H1 (cell line): ENCODE results near the gene SYNPO2L. TPM values are rescaled to one million over a fixed set of nuclear protein-coding genes. Genes with fewer than 3 reads are reported as not detected.

Experiments
- CTCF ChIA-PET: fragments of 300-600 bp; sonication (Branson Sonifier 250); formaldehyde crosslinking; loops from one replicate; lab custom pipeline; 2021; ENCODE audit not compliant: partially characterized antibody; lab: Charles Lee
- POLR2A ChIA-PET: fragments of 300-600 bp; sonication (Branson Sonifier 250); formaldehyde crosslinking; loops from one replicate; lab custom pipeline; 2021; ENCODE audit warnings: inconsistent platforms; ENCODE audit not compliant: partially characterized antibody; lab: Charles Lee
- DNase-seq, 2 experiments: peaks; one replicate each; pipeline versions ENCODE4 v3.0.0 to v3.0.0-alpha.2; 2010 to 2022; ENCODE audit warnings: low spot score in 2 of 2, low read depth in 1 of 2, mixed read lengths in 1 of 2
- FAIRE-seq: peaks from 2 replicates; lab custom pipeline; 2011; peaks lifted over from hg19 to GRCh38; lab: Jason Lieb, UNC
- H2AFZ ChIP-seq: 2 replicates; pipeline ENCODE4 v1.8.1; 2012; ENCODE audit warnings: low read length, inconsistent platforms
- H2AK5ac ChIP-seq: 2 replicates; pipeline ENCODE4 v1.6.1; 2013; ENCODE audit warnings: low read depth, low read length
- H2BK120ac ChIP-seq: replicated peaks from 2 replicates; pipeline ENCODE3; 2013; ENCODE audit warnings: low read depth, low read length, inconsistent platforms
- H2BK12ac ChIP-seq: 2 replicates; pipeline ENCODE4 v1.6.1; 2013; ENCODE audit warnings: low read depth, low read length
- H2BK15ac ChIP-seq: 2 replicates; pipeline ENCODE4 v1.6.1; 2013; ENCODE audit warnings: low read length
- H2BK20ac ChIP-seq: 2 replicates; pipeline ENCODE4 v1.6.1; 2013; ENCODE audit warnings: low read length
- H2BK5ac ChIP-seq: 2 replicates; pipeline ENCODE4 v1.6.1; 2013; ENCODE audit warnings: low read depth, low read length
- H3K14ac ChIP-seq: 2 replicates; pipeline ENCODE4 v1.6.1; 2013; ENCODE audit warnings: inconsistent platforms; ENCODE audit not compliant: insufficient read length
- H3K18ac ChIP-seq: 2 replicates; pipeline ENCODE4 v1.6.1; 2013; ENCODE audit warnings: low read length; ENCODE audit errors: extremely low read depth
- H3K23ac ChIP-seq: 2 replicates; pipeline ENCODE4 v1.6.1; 2013; ENCODE audit warnings: inconsistent platforms; ENCODE audit not compliant: insufficient read length
- H3K23me2 ChIP-seq: 2 replicates; pipeline ENCODE4 v1.6.1; 2013; ENCODE audit warnings: low read depth, low read length
- H3K27ac ChIP-seq: 2 replicates; pipeline ENCODE4 v1.6.1; 2011; ENCODE audit warnings: low read depth, low read length, inconsistent platforms
- H3K27me3 ChIP-seq, 4 experiments: replicated peaks in 1 of 4; 1 replicate in 1 of 4; 2 replicates in 3 of 4; pipeline versions ENCODE4 v1.6.1 to v1.8.1; 2011 to 2013; ENCODE audit warnings: low read length in 3 of 4, mild to moderate bottlenecking in 3 of 4, inconsistent platforms in 2 of 4, mixed read lengths in 2 of 4, moderate library complexity in 1 of 4; ENCODE audit not compliant: control insufficient read depth in 3 of 4, insufficient read depth in 3 of 4; ENCODE audit errors: extremely low read depth in 1 of 4
- H3K36me3 ChIP-seq, 4 experiments: 2 replicates each; pipeline versions ENCODE4 v1.6.1 to v1.8.1; 2011 to 2013; ENCODE audit warnings: mild to moderate bottlenecking in 4 of 4, low read length in 3 of 4, moderate library complexity in 2 of 4, control low read depth in 1 of 4, inconsistent platforms in 1 of 4; ENCODE audit not compliant: insufficient read depth in 4 of 4, control insufficient read depth in 2 of 4
- H3K4ac ChIP-seq: replicated peaks from 2 replicates; pipeline ENCODE3; 2013; ENCODE audit warnings: low read length, low read depth, mixed read lengths, inconsistent platforms; ENCODE audit not compliant: insufficient read length
- H3K4me1 ChIP-seq, 4 experiments: replicated peaks in 1 of 4; 1 replicate in 1 of 4; 2 replicates in 3 of 4; pipeline versions ENCODE4 v1.6.1 to v1.8.1; 2011 to 2013; ENCODE audit warnings: low read length in 3 of 4, inconsistent platforms in 2 of 4, mixed read lengths in 1 of 4; ENCODE audit not compliant: insufficient read depth in 4 of 4, control insufficient read depth in 3 of 4
- H3K4me2 ChIP-seq, 2 experiments: 2 replicates each; pipeline versions ENCODE4 v1.6.1 to v1.8.1; 2011 to 2013; ENCODE audit warnings: low read depth in 2 of 2, low read length in 2 of 2, control low read depth in 1 of 2, inconsistent platforms in 1 of 2, mild to moderate bottlenecking in 1 of 2; ENCODE audit not compliant: insufficient read depth in 1 of 2
- H3K4me3 ChIP-seq, 4 experiments: fragments of 200-600, 300-600 bp in 1 of 4; sonication (generic), shearing (Covaris generic), sonication (Bioruptor Twin) in 1 of 4; 2 replicates each; pipeline versions ENCODE4 v1.5.1 to v1.8.1; 2011 to 2016; ENCODE audit warnings: low read length in 4 of 4, low read depth in 3 of 4, control low read depth in 2 of 4, inconsistent platforms in 2 of 4, mild to moderate bottlenecking in 2 of 4, mixed read lengths in 1 of 4, moderate library complexity in 1 of 4; ENCODE audit not compliant: insufficient read depth in 2 of 4; ENCODE audit errors: extremely low read depth in 1 of 4
- H3K56ac ChIP-seq: replicated peaks from 2 replicates; pipeline ENCODE3; 2013; ENCODE audit warnings: low read depth, mild to moderate bottlenecking, mixed read lengths, low read length, inconsistent platforms; ENCODE audit not compliant: insufficient read length
- H3K79me1 ChIP-seq: 2 replicates; pipeline ENCODE4 v1.6.1; 2013; ENCODE audit warnings: low read depth, low read length, control low read depth
- H3K79me2 ChIP-seq, 2 experiments: 2 replicates each; pipeline versions ENCODE4 v1.6.1 to v1.8.1; 2012 to 2013; ENCODE audit warnings: low read length in 2 of 2, mild to moderate bottlenecking in 2 of 2, inconsistent platforms in 1 of 2; ENCODE audit not compliant: insufficient read depth in 2 of 2, control insufficient read depth in 1 of 2
- H3K9ac ChIP-seq, 4 experiments: replicated peaks in 1 of 4; 1 replicate in 1 of 4; 2 replicates in 3 of 4; pipeline versions ENCODE4 v1.6.1 to v1.8.1; 2011 to 2013; ENCODE audit warnings: low read depth in 3 of 4, low read length in 3 of 4, control low read depth in 2 of 4, mild to moderate bottlenecking in 2 of 4, moderate library complexity in 2 of 4, inconsistent platforms in 1 of 4; ENCODE audit errors: extremely low read depth in 1 of 4
- H3K9me3 ChIP-seq, 2 experiments: 2 replicates each; pipeline versions ENCODE4 v1.6.1 to v1.8.1; 2012 to 2013; ENCODE audit warnings: mild to moderate bottlenecking in 2 of 2, moderate library complexity in 2 of 2, control low read depth in 1 of 2, inconsistent platforms in 1 of 2, low read depth in 1 of 2, low read length in 1 of 2, mixed read lengths in 1 of 2; ENCODE audit not compliant: insufficient read depth in 2 of 2
- H4K20me1 ChIP-seq, 2 experiments: replicated peaks in 1 of 2; 2 replicates each; pipeline versions ENCODE3 to v1.8.1; 2011 to 2013; ENCODE audit warnings: inconsistent platforms in 2 of 2, low read length in 2 of 2, mild to moderate bottlenecking in 1 of 2; ENCODE audit not compliant: insufficient read depth in 2 of 2, control insufficient read depth in 1 of 2
- H4K5ac ChIP-seq: 2 replicates; pipeline ENCODE4 v1.6.1; 2013; ENCODE audit warnings: low read length, low read depth, mixed read lengths, inconsistent platforms; ENCODE audit not compliant: insufficient read length
- H4K8ac ChIP-seq: 2 replicates; pipeline ENCODE4 v1.8.0; 2013; ENCODE audit warnings: mild to moderate bottlenecking, moderate library complexity, low read length, inconsistent platforms; ENCODE audit not compliant: insufficient read depth; ENCODE audit errors: extremely low read depth
- H4K91ac ChIP-seq: replicated peaks from 2 replicates; pipeline ENCODE3; 2013; ENCODE audit warnings: low read length, mixed read lengths, inconsistent platforms; ENCODE audit not compliant: insufficient read length
- BRCA1 ChIP-seq: IDR thresholded peaks from 2 replicates; pipeline ENCODE4 v1.6.1; 2012; ENCODE audit warnings: low read depth, low read length, improper control_type of control experiment
- CEBPB ChIP-seq: IDR thresholded peaks from 2 replicates; pipeline ENCODE4 v1.6.1; 2012; ENCODE audit warnings: low read depth, low read length
- CHD1 ChIP-seq: IDR thresholded peaks from 2 replicates; pipeline ENCODE4 v1.6.1; 2012; ENCODE audit warnings: low read depth, low read length, improper control_type of control experiment
- EGR1 ChIP-seq: IDR thresholded peaks from 2 replicates; pipeline ENCODE4 v1.6.1; 2011; ENCODE audit warnings: low read depth, low read length, borderline replicate concordance
- KDM4A ChIP-seq: IDR thresholded peaks from one replicate; pipeline ENCODE4 v1.7.1; 2012; ENCODE audit warnings: low read depth, mild to moderate bottlenecking, moderate library complexity, low read length, inconsistent platforms; ENCODE audit not compliant: severe bottlenecking
- MAX ChIP-seq: IDR thresholded peaks from 2 replicates; pipeline ENCODE4 v1.6.1; 2012; ENCODE audit warnings: inconsistent platforms
- POLR2AphosphoS5 ChIP-seq: IDR thresholded peaks from 2 replicates; pipeline ENCODE4 v1.6.1; 2011; ENCODE audit warnings: low read depth, low read length
- POU5F1 ChIP-seq: IDR thresholded peaks from 2 replicates; pipeline ENCODE4 v1.6.1; 2011; ENCODE audit warnings: low read depth, mild to moderate bottlenecking, low read length, moderate library complexity
- SAP30 ChIP-seq: fragments of 300-600 bp; sonication (generic); IDR thresholded peaks from 2 replicates; pipeline ENCODE4 v1.7.1; 2012; ENCODE audit warnings: low read length, moderate library complexity, mild to moderate bottlenecking, inconsistent platforms; ENCODE audit not compliant: insufficient read depth, insufficient replicate concordance
- SIN3A ChIP-seq, 2 experiments: IDR thresholded peaks in 1 of 2; conservative IDR thresholded peaks in 1 of 2; 2 replicates each; pipeline ENCODE4 v1.6.1; 2011 to 2012; ENCODE audit warnings: low read length in 2 of 2, improper control_type of control experiment in 1 of 2, low read depth in 1 of 2, mild to moderate bottlenecking in 1 of 2
- SUZ12 ChIP-seq: fragments of 200-600 bp; sonication (generic); IDR thresholded peaks from 2 replicates; pipeline ENCODE4 v1.6.1; 2012; ENCODE audit warnings: mild to moderate bottlenecking, inconsistent platforms, low read length, moderate library complexity, mixed read lengths
- USF2 ChIP-seq: IDR thresholded peaks from 2 replicates; pipeline ENCODE4 v1.6.1; 2011; ENCODE audit warnings: low read length, improper control_type of control experiment
- WGBS, 2 experiments: shearing (Covaris generic) in 1 of 2; methylation state at CpG; one replicate each; pipeline versions ENCODE4 v1.1.6 to v1.1.7; 2013 to 2015; ENCODE audit warnings: low lambda C conversion rate in 2 of 2, mixed read lengths in 2 of 2, inconsistent platforms in 1 of 2, low coverage in 1 of 2, missing lambda C conversion rate in 1 of 2; ENCODE audit not compliant: insufficient replicate concordance in 2 of 2, insufficient coverage in 1 of 2, insufficient read length in 1 of 2; ENCODE audit errors: extremely low coverage in 1 of 2, missing lambda C conversion rate in 1 of 2; 5-methylcytosine and 5-hydroxymethylcytosine counted together
- polyA plus RNA-seq, 7 experiments: library from polyadenylated mRNA; depleted of rRNA in 3 of 7; stranded (reverse) in 5 of 7; unstranded in 2 of 7; fragments of >200 nt in 5 of 7; fragments of 200-250 nt in 2 of 7; gene quantifications; 1 replicate in 5 of 7; 2 replicates in 1 of 7; 4 replicates in 1 of 7; pipeline versions ENCODE4 v1.2.1 to v1.2.3, GENCODE V29; 2011 to 2013; ENCODE audit warnings: missing spikeins in 2 of 7, mixed read lengths in 2 of 7
- total RNA-seq: library from RNA; stranded (reverse); fragmentation: NEBNext Ultra II Directional; extraction: Animal tissue kit (Norgen Biotek cat#: 25700); gene quantifications from 2 replicates; pipeline ENCODE4 v1.2.1, GENCODE V29; 2021

The SYNPO2L gene
- total and polyA plus RNA-seq, 2 of the 8 experiments (the other 6 are each of a cell fraction or from before 2014, with no cell fraction given): 0.05 to 0.19 TPM

GRCh38 chr10:73644767-73645166, 11.1 kb downstream of the SYNPO2L start:
- Histone ChIP-seq H3K9me3 (no peaks in the 10 kb centered on the region), H3K23me2 (peaks cover 9% of the 10 kb centered on the region; the same call in 1 of the 2 replicates), H3K36me3 (no peaks in the 10 kb centered on the region), H3K4me3 (no peak overlapping the region), H3K18ac (no peak overlapping the region), H3K9ac (no peak overlapping the region), H3K4me2 (no peak overlapping the region), H3K4ac (no peak overlapping the region), H2BK120ac (no peak overlapping the region), H3K56ac (no peak overlapping the region), H3K79me2 (no peaks in the 10 kb centered on the region), H4K20me1 (no peaks in the 10 kb centered on the region), H3K27ac (no peak overlapping the region), H3K4me1 (peaks cover 0 to 15% (median 9%) of the 10 kb centered on the region in 4 experiments; a peak in 6 of 7 replicates), H2BK12ac (no peak overlapping the region), H4K8ac (no peak overlapping the region), H3K79me1 (no peaks in the 10 kb centered on the region), H3K14ac (no peak overlapping the region), H3K27me3 (no peaks in the 10 kb centered on the region), H2AFZ (no peak overlapping the region), H4K5ac (no peak overlapping the region), H3K23ac (no peak overlapping the region), H2BK20ac (no peak overlapping the region), H2BK5ac (no peak overlapping the region), H2BK15ac (no peak overlapping the region), H2AK5ac (no peak overlapping the region), H4K91ac (no peak overlapping the region)
- WGBS, 2 experiments: 90% methylated on average over 1 of the region's 1 CpG; no CpG with 5 or more reads in 1 of the 2 experiments
- FAIRE-seq (no peak), DNase-seq (no peak)
- CTCF ChIA-PET: interaction anchor here (0.8 to 14.5 kb wide), 23 partner anchors 11 to 287 kb away, joined by 3 to 271 read pairs (median 5); partner anchors contain the start of gene SYNPO2L
- POLR2A ChIA-PET: interaction anchor here (0.8 to 2.3 kb wide), 5 partner anchors 10 to 115 kb away, joined by 3 to 8 read pairs (median 4); no protein-coding TSS in a partner anchor
- TF ChIP-seq POLR2AphosphoS5 (no peak), MAX (no peak), POU5F1 (no peak), CHD1 (no peak), USF2 (no peak), EGR1 (no peak), KDM4A (no peak), SUZ12 (no peak), BRCA1 (no peak), SIN3A (conservative IDR thresholded peaks at IDR 0.05 in 1 of 2, IDR thresholded peaks at IDR 0.05 in 1 of 2; ENCODE audit: low read depth in 1 of 2, low read length in 2 of 2) (no peak), CEBPB (no peak), SAP30 (no peak)
